HG02759 (cell line): ENCODE measurements around the gene RNF135.
"Not testable (repeated sequence)": the region's sequence is repeated elsewhere in the genome, so short reads cannot be mapped to it uniquely, and the experiment has no call there.

Experiments used
- ATAC-seq: cut with Tn5 transposase; IDR thresholded peaks from one replicate; pipeline ENCODE4 v1.9.1; 2021; ENCODE audit warnings: mild to moderate bottlenecking, moderate library complexity; ENCODE audit not compliant: unreplicated experiment

The RNF135 gene, protein sequence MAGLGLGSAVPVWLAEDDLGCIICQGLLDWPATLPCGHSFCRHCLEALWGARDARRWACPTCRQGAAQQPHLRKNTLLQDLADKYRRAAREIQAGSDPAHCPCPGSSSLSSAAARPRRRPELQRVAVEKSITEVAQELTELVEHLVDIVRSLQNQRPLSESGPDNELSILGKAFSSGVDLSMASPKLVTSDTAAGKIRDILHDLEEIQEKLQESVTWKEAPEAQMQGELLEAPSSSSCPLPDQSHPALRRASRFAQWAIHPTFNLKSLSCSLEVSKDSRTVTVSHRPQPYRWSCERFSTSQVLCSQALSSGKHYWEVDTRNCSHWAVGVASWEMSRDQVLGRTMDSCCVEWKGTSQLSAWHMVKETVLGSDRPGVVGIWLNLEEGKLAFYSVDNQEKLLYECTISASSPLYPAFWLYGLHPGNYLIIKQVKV

DNA sequence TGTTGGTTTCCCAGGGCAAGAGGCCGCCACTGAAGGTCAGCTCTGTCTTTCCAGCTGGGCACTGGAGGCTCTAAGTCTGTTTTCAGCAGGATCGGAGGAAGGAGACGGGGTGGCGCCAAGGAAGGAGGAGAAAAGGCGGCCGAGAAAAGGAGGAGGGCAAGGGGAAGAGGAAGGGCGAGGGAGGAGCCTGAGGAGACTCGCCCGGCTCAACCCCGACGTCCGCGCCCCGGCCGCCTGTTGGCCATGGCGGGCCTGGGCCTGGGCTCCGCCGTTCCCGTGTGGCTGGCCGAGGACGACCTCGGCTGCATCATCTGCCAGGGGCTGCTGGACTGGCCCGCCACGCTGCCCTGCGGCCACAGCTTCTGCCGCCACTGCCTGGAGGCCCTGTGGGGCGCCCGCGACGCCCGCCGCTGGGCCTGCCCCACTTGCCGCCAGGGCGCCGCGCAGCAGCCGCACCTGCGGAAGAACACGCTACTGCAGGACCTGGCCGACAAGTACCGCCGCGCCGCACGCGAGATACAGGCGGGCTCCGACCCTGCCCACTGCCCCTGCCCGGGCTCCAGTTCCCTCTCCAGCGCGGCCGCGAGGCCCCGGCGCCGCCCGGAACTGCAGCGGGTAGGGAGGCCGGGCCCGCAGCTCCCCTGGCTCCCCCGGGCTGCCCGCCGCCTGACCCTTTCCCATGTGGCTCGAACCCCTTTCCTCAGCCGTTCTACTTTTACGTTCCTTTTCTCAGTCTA lies at the start of gene RNF135:
Gene RNF135, plus strand, starts transcription at position 209 of the 737 bp plus-strand sequence. Its CDS starts 35 bp downstream, at position 244.
- ATAC-seq: peak; percentile 74

DNA sequence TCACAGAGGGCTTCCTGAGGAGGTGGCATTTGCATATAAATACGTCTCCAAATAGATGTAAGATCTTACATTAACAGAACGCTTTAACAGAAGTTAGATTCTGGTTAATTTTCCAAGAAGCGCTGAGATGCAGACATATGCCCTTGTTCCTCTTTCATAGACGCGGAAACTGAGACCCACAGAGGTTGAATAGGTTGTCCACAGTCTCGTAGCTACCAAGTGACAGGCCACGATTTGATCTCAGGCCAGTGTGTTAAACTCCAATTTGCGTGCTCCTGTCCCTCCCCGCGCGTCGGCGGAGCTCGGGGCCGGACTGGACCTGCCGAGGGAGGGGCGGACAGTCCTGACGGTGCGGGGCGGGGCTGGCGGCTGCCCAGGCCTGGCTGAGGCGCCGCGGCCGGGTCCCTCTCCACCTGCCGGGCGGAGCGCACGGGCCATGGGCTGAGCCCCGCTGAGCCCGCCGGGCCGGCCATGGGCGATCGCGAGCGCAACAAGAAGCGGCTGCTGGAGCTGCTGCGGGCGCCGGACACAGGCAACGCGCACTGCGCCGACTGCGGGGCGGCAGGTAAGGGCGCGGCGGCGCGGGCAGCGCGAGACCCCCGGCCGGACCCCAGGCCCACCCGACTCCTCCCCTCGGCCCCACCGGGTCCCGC lies 49.2 kb upstream of the RNF135 start, which contains the start of gene ADAP2:
Gene ADAP2, plus strand, starts transcription at position 402 of the 653 bp plus-strand sequence. Its CDS starts 70 bp downstream, at position 472.
- no peak for ATAC-seq

DNA sequence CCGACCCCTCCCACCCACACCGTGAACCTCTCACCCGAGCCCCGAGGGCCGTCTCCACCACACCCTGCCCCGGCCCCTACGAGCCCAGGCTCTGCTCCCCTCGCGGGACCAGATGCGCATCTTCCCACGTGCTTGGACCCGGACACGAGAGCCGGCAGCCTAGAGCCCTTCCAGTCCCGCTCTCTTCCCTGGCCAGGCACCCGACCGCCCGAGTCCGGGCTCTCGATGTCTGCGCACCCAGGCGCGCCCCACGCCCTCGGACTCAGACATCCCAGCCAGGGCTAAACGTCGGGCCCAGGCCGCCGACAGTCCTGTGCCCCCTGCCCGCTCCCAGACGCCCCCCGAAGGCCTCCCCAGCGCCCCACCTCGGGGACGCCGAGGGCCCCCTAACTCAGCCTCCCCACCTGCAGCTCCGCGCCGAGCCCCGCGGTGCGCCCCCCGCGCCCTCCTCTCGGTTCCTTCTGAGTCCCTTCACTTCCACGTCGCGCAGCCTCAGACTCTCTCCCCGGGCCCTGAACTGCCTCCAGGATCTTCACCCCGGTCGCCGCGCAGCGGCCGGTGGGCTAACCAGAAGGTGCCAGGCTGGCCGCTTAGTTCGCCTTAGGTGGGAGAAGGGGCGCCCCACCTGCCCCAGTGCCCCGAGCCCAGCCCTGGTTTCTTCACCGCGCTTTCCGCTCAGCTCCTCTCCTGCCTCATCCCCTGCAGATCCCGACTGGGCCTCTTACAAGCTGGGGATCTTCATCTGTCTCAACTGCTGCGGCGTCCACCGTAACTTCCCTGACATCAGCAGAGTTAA lies 48.4 kb upstream of the RNF135 start:
- ATAC-seq: no peak

DNA sequence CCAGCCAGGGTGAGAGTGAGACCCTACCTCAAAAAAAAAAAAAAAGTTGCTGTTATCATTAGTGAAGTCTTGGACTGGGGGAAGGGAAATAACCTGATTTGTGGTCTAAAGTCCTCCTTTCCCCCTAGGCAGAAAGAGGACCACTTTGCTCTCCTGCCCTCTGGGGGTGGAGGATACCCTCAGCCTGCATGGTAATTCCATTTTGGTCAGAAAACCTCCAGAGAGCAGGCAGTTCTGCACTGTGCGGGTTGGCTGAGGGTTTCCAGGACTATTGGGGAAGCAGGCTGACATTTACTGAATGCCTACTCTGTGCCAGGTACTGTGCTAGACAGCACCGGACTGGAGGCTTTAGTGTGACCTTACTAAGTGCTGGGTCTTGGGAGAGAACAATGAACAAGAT lies 46.5 kb upstream of the RNF135 start:
- no peak for ATAC-seq

DNA sequence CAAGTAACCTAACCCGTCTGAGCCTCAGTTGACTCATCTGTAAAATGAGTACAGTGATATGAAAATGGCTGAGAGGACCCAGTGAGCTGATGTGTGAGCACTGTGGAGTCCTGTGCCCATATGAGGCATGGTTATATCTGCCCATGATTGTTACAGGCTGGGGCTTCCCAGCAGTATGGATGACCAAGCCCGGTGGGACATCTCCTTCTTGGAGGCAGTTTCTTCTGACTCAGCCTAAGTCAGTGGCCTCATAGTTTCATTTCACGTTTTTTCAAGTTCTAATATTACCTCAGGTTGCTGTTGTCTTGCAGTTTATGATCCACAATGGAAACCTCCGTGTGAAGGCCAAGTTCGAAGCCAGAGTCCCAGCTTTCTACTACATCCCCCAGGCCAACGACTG lies 44.3 kb upstream of the RNF135 start:
- ATAC-seq: no peak

DNA sequence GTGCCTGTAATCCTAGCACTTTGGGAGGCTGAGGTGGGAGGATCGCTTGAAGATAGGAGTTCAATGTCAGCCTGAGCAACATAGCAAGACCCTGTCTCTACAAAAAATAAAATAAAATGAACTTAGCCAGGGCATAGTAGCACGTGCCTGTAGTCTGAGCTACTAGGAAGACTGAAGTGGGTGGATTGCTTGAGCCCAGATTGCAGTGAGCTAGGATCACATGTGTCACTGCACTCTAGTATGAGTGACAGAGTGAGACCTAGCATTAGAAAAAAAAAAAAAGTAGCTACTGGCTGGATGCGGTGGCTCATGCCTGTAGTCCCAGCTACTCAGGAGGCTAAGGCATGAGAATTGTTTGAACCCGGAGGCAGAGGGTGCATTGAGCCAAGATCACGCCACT lies 43.1 kb upstream of the RNF135 start:
- no peak for ATAC-seq

DNA sequence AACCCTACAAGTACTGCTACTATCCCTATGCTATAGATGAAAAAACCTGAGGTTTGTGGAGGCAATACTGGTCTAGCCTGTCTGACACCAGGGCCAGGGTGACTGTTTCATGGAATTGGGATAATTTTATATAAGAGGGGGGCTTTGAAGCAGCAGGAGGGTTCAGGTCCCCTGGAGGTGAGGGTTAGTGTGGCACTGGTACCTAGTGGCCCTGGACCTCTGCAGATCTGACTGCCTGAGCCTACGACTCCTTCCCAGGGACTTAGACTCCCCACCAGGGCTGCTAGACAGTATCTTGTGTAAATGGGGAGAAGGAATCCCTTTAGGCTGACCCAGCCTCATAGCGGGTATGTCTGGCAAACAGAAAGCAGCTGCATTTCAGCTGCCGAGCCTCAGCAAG lies 42.3 kb upstream of the RNF135 start:
- no peak for ATAC-seq

DNA sequence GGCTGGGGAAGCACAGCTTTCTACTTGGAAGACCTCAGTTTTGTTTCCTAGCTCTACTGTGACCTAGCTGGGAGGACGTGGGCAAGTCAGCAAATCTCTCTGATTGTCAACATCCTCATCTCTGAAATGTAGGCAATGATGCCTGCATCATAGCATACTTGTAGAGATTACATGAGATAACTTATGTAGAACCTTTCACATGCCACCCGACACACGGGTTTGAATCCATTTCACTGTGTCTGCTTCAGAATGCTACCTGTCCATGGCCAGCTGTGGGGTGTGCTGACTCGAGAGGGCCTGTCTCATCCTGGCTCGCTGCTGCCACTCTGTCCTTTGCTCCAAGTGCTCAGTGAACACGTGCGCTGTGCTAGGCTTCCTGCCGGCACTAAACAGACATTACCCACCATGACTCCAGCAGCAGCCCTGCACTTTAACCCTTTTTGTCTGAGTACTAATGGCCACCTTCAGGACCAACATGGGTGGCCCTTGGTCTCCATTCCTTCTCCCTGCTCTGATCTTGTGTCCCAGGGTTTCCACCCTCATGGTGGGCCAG lies 41.7 kb upstream of the RNF135 start:
- no peak for ATAC-seq

DNA sequence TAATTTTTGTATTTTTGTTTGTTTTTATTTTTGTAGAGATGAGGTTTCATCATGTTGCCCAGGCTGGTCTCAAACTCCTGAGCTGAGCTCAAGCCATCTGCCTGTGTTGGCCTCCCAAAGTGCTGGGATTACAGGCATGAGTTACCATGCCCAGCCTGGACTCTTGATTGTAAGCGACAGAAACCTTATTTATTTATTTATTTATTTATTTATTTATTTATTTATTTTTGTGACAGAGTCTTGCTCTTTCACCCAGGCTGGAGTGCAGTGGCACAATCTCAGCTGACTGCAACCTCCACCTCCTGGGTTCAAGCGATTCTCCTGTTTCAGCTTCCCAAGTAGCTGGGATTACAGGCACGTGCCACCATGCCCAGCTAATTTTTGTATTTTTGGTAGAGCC lies 41.0 kb upstream of the RNF135 start:
- not testable (repeated sequence) for ATAC-seq

DNA sequence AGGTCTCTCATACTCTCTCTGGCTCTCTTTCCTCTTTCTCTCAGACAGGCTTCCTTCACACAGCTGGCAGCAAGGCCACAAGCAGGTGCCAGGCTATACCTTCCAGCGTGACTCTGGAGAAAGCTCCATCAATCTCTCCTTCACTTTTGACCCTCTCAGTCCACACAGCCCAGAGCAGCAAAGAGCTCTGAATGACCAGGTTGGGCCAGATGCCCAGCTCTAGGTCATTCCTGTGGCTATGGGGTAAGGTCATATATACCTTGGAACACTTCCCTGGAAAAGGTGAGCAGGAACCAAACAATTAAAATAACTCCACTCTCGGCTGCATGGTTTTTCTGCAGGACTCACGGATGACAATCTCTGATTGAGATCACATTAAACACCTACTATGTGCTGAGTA lies 40.3 kb upstream of the RNF135 start:
- no peak for ATAC-seq

DNA sequence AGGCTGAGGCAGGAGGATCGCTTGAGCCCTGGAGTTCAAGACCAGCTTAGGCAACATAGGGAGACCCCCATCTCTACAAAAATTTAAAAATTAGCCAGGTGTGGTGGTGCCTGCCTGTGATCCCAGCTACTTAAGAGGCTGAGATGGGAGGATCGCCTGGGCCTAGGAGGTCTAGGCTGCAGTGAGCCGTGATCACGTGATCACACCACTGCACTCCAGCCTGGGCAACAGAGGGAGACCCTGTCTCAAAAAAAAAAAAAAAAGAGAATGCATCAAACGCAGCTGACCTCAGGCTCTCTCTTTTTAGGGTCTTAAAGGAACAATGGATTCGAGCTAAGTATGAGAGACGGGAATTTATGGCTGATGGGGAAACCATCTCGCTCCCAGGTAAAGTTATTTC lies 39.3 kb upstream of the RNF135 start:
- ATAC-seq: not testable (repeated sequence)

DNA sequence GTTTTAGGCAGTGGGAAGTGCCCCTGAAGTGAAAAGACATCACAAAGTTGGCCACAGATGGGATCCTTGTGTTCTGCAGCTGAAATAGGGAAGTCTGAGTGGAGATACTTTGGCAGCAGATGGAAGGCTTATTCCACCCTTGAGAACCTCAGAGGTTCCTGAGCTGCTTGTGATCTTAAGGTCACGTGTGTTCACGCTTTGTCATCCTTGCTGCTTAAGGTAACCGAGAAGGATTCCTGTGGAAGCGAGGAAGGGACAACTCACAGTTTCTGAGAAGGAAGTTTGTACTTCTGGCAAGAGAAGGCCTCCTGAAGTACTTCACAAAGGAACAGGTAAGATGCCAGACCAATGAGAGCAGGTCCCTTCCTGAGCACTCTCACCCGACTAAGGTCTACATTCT lies 36.9 kb upstream of the RNF135 start:
- no peak for ATAC-seq

DNA sequence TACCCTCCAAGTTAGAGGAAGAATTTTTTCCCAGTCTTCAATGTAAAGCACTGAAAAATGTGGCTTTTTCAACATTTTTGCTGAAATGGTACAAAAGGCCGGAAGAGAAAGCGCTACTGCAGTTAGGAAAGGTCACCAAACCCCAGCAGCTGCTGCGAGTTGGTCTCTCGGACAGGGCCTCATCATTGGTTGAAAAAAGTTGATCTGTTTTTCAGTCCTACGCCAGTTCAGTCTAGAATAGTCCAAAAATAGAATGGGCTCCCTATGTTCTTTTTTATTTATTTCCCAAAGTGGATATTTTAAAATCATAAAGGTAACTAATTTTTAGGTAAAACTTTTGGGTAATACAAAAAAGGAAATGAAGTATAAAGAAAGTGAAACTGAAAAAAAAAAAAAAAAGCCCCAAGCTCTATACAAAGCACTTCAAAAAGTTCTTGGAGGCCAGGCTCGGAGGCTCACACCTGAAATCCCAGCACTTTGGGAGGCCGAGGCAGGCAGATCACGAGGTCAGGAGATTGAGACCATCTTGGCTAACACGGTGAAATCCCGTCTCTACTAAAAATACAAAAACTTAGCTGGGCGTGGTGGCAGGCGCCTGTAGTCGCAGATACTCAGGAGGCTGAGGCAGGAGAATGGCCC lies 31.7 kb upstream of the RNF135 start:
- ATAC-seq: no peak

DNA sequence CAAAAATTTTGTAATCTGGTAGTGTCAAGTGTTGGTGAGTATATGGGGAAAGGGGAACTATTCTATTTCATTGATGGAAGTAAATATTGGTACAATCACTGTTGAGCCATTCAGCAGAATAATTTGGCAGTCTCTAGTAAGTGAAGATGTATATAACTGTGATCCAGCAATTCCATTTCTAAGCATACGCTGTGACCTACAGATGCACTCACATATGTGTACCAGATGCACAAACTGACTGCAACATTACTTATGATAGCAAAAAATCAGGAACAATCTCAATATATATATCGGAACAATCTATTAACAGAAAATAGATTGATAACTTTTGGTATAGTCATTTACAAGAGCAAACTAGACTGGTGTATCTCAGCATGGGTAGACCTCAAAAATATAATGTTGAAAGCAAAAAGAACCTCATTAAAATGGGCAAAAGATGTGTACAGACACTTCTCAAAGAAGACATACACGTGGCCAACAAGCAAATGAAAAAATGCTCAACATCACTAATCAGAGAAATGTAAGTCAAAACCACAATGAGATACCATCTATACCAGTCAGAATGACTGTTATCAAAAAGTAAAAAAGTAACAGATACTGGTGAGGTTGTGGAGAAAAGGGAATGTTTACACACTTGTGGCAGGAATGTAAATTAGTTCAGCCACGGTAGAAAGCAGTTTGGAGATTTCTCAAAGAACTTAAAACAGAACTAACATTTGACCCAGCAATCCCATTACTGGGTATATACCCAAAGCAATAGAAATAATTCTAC lies 28.3 kb upstream of the RNF135 start:
- ATAC-seq: no peak

DNA sequence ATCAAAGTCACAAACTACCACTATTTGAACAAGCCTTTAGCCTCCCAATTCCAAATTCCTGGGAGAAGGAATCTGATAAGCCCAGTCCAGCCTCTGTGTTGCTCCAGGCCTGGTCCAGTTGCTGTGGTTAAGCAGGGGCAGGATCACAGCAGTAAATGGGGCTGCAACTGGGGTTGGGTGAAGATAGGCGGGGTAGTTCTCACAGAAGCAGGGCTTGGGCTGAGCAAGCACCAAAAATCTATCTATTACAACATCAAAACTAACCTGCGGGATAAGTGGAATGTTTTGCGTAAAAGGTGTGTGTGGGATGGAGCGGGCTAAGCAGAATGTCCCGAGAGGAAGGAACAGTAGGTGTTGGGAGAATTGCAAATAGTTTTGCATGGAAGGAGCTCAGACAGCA lies 23.0 kb upstream of the RNF135 start:
- ATAC-seq: no peak

DNA sequence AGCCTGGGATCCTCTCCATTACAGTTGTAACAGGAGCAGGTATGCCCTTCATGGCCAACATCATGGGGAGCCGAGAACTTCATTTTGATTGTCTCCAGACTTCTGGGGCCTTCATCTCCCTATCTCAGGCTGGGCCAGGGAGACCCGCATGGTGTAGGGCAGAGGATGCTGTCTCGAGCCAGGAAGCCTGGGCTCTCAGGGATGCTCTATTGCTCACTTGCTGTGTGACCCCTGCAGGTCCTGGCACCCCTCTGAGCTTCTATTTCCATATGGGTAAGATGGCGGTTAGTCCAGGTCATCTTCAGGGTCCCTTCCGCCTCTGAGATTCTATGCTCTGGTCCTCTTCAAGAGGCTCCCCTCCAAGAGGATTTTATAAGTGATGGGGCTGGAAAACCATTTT lies 20.6 kb upstream of the RNF135 start:
- no peak for ATAC-seq

DNA sequence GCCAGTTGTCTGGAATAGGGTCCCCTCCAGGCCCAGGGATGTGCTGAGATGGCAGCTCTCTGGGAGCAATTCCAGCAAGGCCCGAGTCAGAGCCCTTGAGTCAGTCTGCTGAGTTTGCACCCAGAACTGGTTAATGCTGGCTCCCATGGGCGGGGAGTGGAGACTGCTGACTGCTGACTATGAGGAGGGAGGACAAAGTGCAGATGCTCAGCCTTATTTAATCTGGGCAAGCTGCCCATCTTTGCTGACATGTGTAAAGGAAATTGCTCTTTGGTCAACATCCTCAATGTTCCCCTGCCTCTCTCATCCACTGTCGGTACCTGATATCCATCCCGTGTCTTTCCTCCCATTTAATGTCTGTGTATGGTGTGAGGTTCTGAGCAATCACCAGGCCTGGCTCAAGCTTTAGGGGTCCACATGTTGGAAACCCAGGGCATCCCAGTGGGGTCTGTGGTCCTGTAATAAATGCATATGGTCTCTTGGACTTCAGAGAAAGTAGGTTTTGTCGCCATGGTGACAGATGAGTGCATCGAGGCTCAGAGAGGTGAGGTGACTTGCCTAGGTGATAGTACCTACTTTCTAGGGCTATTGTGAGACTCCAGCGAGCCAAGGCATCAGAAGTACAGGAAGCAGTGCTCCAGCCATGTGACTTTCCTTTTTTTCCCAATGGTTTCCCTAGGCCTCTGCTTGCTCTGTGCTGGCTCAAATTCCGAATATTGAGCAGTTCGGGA lies 20.0 kb upstream of the RNF135 start:
- ATAC-seq: no peak

DNA sequence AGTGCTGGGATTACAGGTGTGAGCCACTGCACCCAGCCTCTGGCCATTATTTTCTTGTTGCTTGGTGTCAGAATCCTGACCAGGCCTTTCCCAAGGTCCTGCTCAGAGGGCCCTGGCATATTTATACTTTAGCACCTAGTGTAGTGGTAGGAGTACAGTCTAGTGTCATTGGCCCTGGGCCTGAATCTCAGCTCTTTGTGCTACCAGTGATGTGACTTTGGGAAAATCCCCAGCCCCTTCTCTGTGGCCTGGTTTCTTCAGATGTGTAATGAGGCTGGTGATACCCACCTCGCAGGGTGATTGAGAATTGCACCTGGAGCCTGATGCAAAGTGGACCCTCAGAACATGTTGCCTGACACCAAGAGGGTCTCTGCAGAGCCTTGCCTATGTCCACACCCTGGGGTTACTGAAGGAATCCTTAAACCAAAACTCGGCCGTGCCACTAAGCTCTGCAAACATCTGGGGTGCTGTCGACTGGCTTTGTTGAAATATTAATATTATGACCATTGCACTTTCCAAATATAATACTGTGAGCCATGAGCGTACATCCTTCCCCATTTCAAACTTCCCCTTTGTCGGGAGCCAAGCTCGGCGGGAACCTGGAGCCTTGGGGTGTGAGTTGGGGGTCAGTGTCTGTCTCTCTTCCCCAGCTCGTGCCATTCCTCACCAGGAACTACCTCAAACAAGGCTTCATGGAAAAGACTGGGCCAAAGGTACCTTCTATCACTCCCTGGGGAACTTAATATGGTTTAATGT lies 18.0 kb upstream of the RNF135 start:
- no peak for ATAC-seq
